GM21515 (cell line): Measurements from ENCODE around the gene DOCK2.
A peak's percentile ranks its signal among the peaks of the same experiment; 100 is the strongest.
"Not testable (repeated sequence)": the region's sequence is repeated elsewhere in the genome, so short reads cannot be mapped to it uniquely, and the experiment has no call there.

ENCODE experiments used
- ATAC-seq: cut with Tn5 transposase; IDR thresholded peaks from one replicate; pipeline ENCODE4 v1.9.1; 2021; ENCODE audit not compliant: unreplicated experiment

Gene DOCK2

GRCh38 chr5:169785771-169786618 lies 148.9 kb downstream of the DOCK2 start:
- no peak for ATAC-seq

GRCh38 chr5:169788168-169788567 lies 151.1 kb downstream of the DOCK2 start:
- ATAC-seq = no peak

- ATAC-seq = no peak
Observed at GRCh38 chr5:169789417-169789940, 152.4 kb downstream of the DOCK2 start.

GRCh38 chr5:169791251-169791650 lies 154.2 kb downstream of the DOCK2 start:
- no peak for ATAC-seq

- no peak for ATAC-seq
Observed at GRCh38 chr5:169795338-169795737, 158.3 kb downstream of the DOCK2 start.

- ATAC-seq = no peak
Observed at GRCh38 chr5:169796731-169797130, 159.7 kb downstream of the DOCK2 start.

- ATAC-seq = no peak
Observed at GRCh38 chr5:169797577-169797976, 160.5 kb downstream of the DOCK2 start.

GRCh38 chr5:169798438-169798837 lies 161.4 kb downstream of the DOCK2 start:
- ATAC-seq = no peak

GRCh38 chr5:169798906-169799660 lies 162.0 kb downstream of the DOCK2 start:
- no peak for ATAC-seq

- no peak for ATAC-seq
Observed at GRCh38 chr5:169801324-169801777, 164.3 kb downstream of the DOCK2 start.

GRCh38 chr5:169801781-169802180 lies 164.7 kb downstream of the DOCK2 start:
- ATAC-seq = no peak

- ATAC-seq = no peak
Observed at GRCh38 chr5:169803077-169803981, 166.3 kb downstream of the DOCK2 start.

- ATAC-seq = no peak
Observed at GRCh38 chr5:169804861-169805260, 167.8 kb downstream of the DOCK2 start.

GRCh38 chr5:169805527-169805934 lies 168.5 kb downstream of the DOCK2 start:
- ATAC-seq = peak; percentile 78

- peak; percentile 63 for ATAC-seq
Observed at GRCh38 chr5:169805937-169806700, 169.0 kb downstream of the DOCK2 start.

- no peak for ATAC-seq
Observed at GRCh38 chr5:169808118-169808581, 171.1 kb downstream of the DOCK2 start.

GRCh38 chr5:169808880-169809279 lies 171.8 kb downstream of the DOCK2 start:
- not testable (repeated sequence) for ATAC-seq

GRCh38 chr5:169809281-169809680 lies 172.2 kb downstream of the DOCK2 start:
- ATAC-seq = no peak

GRCh38 chr5:169810524-169810923 lies 173.4 kb downstream of the DOCK2 start:
- ATAC-seq = no peak

- ATAC-seq = no peak
Observed at GRCh38 chr5:169811023-169811422, 173.9 kb downstream of the DOCK2 start.
